C4-2B (cell line): ENCODE measurements around the gene C11orf54.

Source experiments
- CTCF ChIP-seq: fragments of 450-650 bp; conservative IDR thresholded peaks from 2 replicates; pipeline ENCODE4 v1.5.1; 2017; ENCODE audit warnings: mild to moderate bottlenecking
- ZFX ChIP-seq: fragments of 450-650 bp; IDR thresholded peaks from 2 replicates; pipeline ENCODE4 v1.6.1; 2017

GRCh38 chr11:93757924-93758865 is 16.7 kb downstream of the C11orf54 start:
- TF ChIP-seq CTCF (no peak), ZFX (no peak)
